DND-41 (cell line): ENCODE measurements around the gene HMX1.

Experiments
- EZH2 ChIP-seq: IDR thresholded peaks from 3 replicates; pipeline ENCODE4 v1.6.1; 2012; ENCODE audit warnings: borderline replicate concordance, low read depth, mild to moderate bottlenecking, moderate library complexity, low read length, inconsistent platforms; ENCODE audit not compliant: severe bottlenecking
- TF ChIP-seq, protein P1 (sequence below): IDR thresholded peaks from 2 replicates; pipeline ENCODE4 v1.5.1; 2012; ENCODE audit warnings: borderline replicate concordance, low read length, moderate library complexity, mild to moderate bottlenecking; ENCODE audit not compliant: poor library complexity, severe bottlenecking; ENCODE audit errors: extremely low read depth

GRCh38 chr4:8869002-8869897, 2.4 kb downstream of the HMX1 start:
- TF ChIP-seq EZH2, result no peak
- TF ChIP-seq, protein P1, sequence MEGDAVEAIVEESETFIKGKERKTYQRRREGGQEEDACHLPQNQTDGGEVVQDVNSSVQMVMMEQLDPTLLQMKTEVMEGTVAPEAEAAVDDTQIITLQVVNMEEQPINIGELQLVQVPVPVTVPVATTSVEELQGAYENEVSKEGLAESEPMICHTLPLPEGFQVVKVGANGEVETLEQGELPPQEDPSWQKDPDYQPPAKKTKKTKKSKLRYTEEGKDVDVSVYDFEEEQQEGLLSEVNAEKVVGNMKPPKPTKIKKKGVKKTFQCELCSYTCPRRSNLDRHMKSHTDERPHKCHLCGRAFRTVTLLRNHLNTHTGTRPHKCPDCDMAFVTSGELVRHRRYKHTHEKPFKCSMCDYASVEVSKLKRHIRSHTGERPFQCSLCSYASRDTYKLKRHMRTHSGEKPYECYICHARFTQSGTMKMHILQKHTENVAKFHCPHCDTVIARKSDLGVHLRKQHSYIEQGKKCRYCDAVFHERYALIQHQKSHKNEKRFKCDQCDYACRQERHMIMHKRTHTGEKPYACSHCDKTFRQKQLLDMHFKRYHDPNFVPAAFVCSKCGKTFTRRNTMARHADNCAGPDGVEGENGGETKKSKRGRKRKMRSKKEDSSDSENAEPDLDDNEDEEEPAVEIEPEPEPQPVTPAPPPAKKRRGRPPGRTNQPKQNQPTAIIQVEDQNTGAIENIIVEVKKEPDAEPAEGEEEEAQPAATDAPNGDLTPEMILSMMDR, result no peak
